GM12892 (cell line): ENCODE results near the gene PXDC1.
"Not testable (repeated sequence)": the region's sequence is repeated elsewhere in the genome, so short reads cannot be mapped to it uniquely, and the experiment has no call there.

Experiments
- DNase-seq: peaks from one replicate; pipeline ENCODE4 v3.0.0; 2011; ENCODE audit not compliant: insufficient read length
- FAIRE-seq: peaks from 2 replicates; lab custom pipeline; 2011; peaks lifted over from hg19 to GRCh38; lab: Jason Lieb, UNC
- POLR2A ChIP-seq: IDR thresholded peaks from 2 replicates; pipeline ENCODE4 v1.6.1; 2011; ENCODE audit warnings: low read depth, low read length, control low read depth
- POLR2AphosphoS5 ChIP-seq: IDR thresholded peaks from 2 replicates; pipeline ENCODE4 v1.6.1; 2011; ENCODE audit warnings: low read depth, low read length, control low read depth
- TAF1 ChIP-seq: IDR thresholded peaks from 2 replicates; pipeline ENCODE4 v1.6.1; 2011; ENCODE audit warnings: low read depth, mild to moderate bottlenecking, control low read depth, low read length, borderline replicate concordance

PXDC1 gene

GRCh38 chr6:3706547-3706946 is 45.0 kb downstream of the PXDC1 start:
- TF ChIP-seq TAF1 (no peak), POLR2AphosphoS5 (no peak), POLR2A (no peak)
- no peak for DNase-seq
- FAIRE-seq, result no peak

GRCh38 chr6:3701631-3702030 is 49.9 kb downstream of the PXDC1 start:
- DNase-seq, result no peak
- no peak for FAIRE-seq
- TF ChIP-seq POLR2AphosphoS5, result no peak
- no peak for TF ChIP-seq POLR2A
- TF ChIP-seq TAF1, result no peak

- no peak for FAIRE-seq
- no peak for TF ChIP-seq TAF1
- no peak for TF ChIP-seq POLR2AphosphoS5
- no peak for TF ChIP-seq POLR2A
- no peak for DNase-seq
These were observed 52.3 kb downstream of the PXDC1 start for GRCh38 chr6:3699231-3699630.

- no peak for DNase-seq
- TF ChIP-seq POLR2A (no peak), POLR2AphosphoS5 (no peak), TAF1 (no peak)
- FAIRE-seq, result no peak
These were observed 53.5 kb downstream of the PXDC1 start for GRCh38 chr6:3698021-3698420.

- TF ChIP-seq POLR2AphosphoS5, result no peak
- no peak for TF ChIP-seq TAF1
- TF ChIP-seq POLR2A, result no peak
- DNase-seq, result no peak
- FAIRE-seq, result no peak
These were observed 53.9 kb downstream of the PXDC1 start for GRCh38 chr6:3697609-3698008.

GRCh38 chr6:3696525-3697088 is 54.9 kb downstream of the PXDC1 start:
- no peak for FAIRE-seq
- no peak for DNase-seq
- TF ChIP-seq POLR2A (no peak), POLR2AphosphoS5 (no peak), TAF1 (no peak)

GRCh38 chr6:3695065-3695817 is 56.3 kb downstream of the PXDC1 start:
- FAIRE-seq (no peak), DNase-seq (no peak)
- TF ChIP-seq POLR2A (no peak), TAF1 (no peak), POLR2AphosphoS5 (no peak)

- no peak for DNase-seq
These were observed 57.7 kb downstream of the PXDC1 start for GRCh38 chr6:3693831-3694230.

GRCh38 chr6:3690506-3690905 is 61.0 kb downstream of the PXDC1 start:
- FAIRE-seq, result no peak
- no peak for DNase-seq
- TF ChIP-seq POLR2AphosphoS5 (no peak), TAF1 (no peak), POLR2A (no peak)

More at GRCh38 chr6:3693831-3694230, 57.7 kb downstream of the PXDC1 start:
- TF ChIP-seq TAF1 (no peak), POLR2A (no peak), POLR2AphosphoS5 (no peak)
- FAIRE-seq, result no peak

GRCh38 chr6:3687847-3688246 is 63.7 kb downstream of the PXDC1 start:
- DNase-seq, result no peak
- FAIRE-seq, result no peak

GRCh38 chr6:3683331-3683730 is 68.2 kb downstream of the PXDC1 start:
- no peak for DNase-seq
- no peak for FAIRE-seq
- TF ChIP-seq TAF1, result no peak
- TF ChIP-seq POLR2A, result no peak
- no peak for TF ChIP-seq POLR2AphosphoS5

More at GRCh38 chr6:3687847-3688246, 63.7 kb downstream of the PXDC1 start:
- TF ChIP-seq POLR2AphosphoS5, result no peak
- no peak for TF ChIP-seq TAF1
- no peak for TF ChIP-seq POLR2A

- TF ChIP-seq POLR2AphosphoS5 (no peak), TAF1 (no peak), POLR2A (no peak)
These were observed 72.6 kb downstream of the PXDC1 start for GRCh38 chr6:3678946-3679345.

GRCh38 chr6:3677751-3678150 is 73.8 kb downstream of the PXDC1 start:
- DNase-seq, FAIRE-seq: not testable (repeated sequence)

More at GRCh38 chr6:3678946-3679345, 72.6 kb downstream of the PXDC1 start:
- FAIRE-seq (no peak), DNase-seq (no peak)

GRCh38 chr6:3677351-3677750 is 74.2 kb downstream of the PXDC1 start:
- FAIRE-seq, result not testable (repeated sequence)

More at GRCh38 chr6:3677351-3677750, 74.2 kb downstream of the PXDC1 start:
- not testable (repeated sequence) for DNase-seq
